Measurements from ENCODE around the gene SLC5A11.

The SLC5A11 gene

DNA sequence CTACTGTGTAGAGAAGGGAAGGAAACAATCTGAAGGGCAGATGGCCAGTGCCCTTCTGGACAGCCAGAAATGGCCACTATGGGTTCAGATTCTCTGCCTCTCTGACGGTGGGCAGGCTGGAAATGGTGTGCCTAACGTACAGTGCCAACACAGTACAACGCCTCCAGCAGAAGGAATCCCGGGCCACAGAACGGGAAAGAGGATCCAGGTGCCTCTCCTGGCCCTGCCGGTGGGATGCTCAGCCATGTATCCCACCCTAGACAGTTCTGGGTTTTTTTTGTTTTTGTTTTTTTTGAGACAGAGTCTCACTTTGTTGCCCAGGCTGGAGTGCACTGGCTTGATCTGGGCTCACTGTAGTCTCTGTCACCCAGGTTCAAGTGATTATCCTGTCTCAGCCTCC, 71.5 kb downstream of the SLC5A11 start:
- peaks cover 15% of the 10 kb centered on the region; the same call in 1 of the 2 replicates for H3K36me3 ChIP-seq (ENCODE audit: insufficient read depth, low read length)
- no peaks in the 10 kb centered on the region for H3K4me1 ChIP-seq (ENCODE audit: control insufficient read depth, insufficient read depth, low read length, unreplicated experiment)
- H3K79me2 ChIP-seq (ENCODE audit: control insufficient read depth, insufficient read depth, low read length, unreplicated experiment) = no peaks in the 10 kb centered on the region
- no peak overlapping the region for H2AFZ ChIP-seq (ENCODE audit: low read length, unreplicated experiment)
- no peaks in the 10 kb centered on the region for H3K27me3 ChIP-seq (ENCODE audit: insufficient read depth, low read length)
- H3K27ac ChIP-seq (ENCODE audit: low read depth, low read length) = no peak overlapping the region
- H3K4me3 ChIP-seq (ENCODE audit: low read depth, low read length) = no peak overlapping the region

DNA sequence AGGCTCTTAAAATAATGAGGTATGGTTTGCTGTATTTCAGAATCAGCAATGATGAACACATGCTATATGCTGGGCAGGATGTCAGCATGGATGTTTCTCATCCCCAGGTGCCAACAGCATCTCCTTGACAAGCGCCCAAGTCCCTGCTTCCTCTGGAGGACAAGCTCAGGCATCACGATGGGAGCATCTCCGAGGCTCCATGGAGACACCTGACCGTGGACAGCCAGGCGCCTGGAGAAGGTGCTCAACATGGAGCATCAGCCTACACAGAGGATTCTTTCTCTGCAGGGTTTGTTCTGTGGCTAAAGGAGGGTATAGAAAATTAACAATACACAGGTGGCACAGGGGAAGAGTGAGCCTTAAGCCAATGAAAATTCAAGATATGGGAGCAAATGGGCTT, 72.1 kb downstream of the SLC5A11 start:
- Histone ChIP-seq H2AFZ (ENCODE audit: low read length, unreplicated experiment) (no peak overlapping the region), H3K79me2 (ENCODE audit: control insufficient read depth, insufficient read depth, low read length, unreplicated experiment) (no peaks in the 10 kb centered on the region), H3K27me3 (ENCODE audit: insufficient read depth, low read length) (no peaks in the 10 kb centered on the region), H3K4me1 (ENCODE audit: control insufficient read depth, insufficient read depth, low read length, unreplicated experiment) (no peaks in the 10 kb centered on the region), H3K36me3 (ENCODE audit: insufficient read depth, low read length) (peaks cover 15% of the 10 kb centered on the region; the same call in 1 of the 2 replicates), H3K4me3 (ENCODE audit: low read depth, low read length) (no peak overlapping the region), H3K27ac (ENCODE audit: low read depth, low read length) (no peak overlapping the region)

DNA sequence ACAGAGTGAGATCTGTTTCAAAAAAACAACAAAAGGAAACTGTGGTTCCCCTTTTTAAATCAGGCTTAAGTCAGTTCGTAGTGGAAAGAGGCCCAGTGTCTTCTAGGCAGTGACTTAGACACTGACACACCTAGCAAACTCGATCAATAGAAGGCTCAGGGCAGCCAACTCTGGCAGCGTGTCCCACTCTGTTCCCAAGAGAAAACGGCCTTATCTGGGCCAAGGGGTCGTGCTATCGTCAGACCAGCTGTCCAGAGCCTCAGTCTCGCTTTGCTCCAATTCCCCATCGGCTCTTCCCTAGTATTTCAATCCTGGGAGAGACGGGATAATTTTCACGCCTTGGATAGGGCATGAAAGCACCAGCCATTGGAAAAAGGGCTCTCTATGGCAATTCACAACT, 72.9 kb downstream of the SLC5A11 start:
- Histone ChIP-seq H2AFZ (ENCODE audit: low read length, unreplicated experiment) (no peak overlapping the region), H3K4me3 (ENCODE audit: low read depth, low read length) (no peak overlapping the region), H3K79me2 (ENCODE audit: control insufficient read depth, insufficient read depth, low read length, unreplicated experiment) (no peaks in the 10 kb centered on the region), H3K27me3 (ENCODE audit: insufficient read depth, low read length) (no peaks in the 10 kb centered on the region), H3K27ac (ENCODE audit: low read depth, low read length) (no peak overlapping the region), H3K36me3 (ENCODE audit: insufficient read depth, low read length) (peaks cover 15% of the 10 kb centered on the region; the same call in 1 of the 2 replicates), H3K4me1 (ENCODE audit: control insufficient read depth, insufficient read depth, low read length, unreplicated experiment) (no peaks in the 10 kb centered on the region)

DNA sequence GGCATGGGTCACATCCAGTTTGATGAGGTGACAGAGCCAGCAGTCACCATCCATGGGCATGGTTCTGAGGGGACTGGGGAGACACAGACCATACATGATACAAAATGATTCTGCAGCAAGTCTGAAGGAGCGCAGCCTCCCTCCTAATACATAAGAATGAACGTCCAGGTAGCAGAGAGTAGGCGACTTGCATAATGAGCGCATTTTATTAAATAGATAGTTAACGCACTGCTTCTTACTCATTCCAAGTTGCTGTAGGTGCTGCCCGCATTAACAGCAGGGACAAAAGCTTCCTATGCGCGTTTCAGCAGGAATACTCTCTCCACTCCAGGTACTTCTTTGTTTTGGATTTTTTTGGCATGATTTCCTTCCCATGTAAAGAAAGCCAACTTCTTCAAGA, 73.8 kb downstream of the SLC5A11 start:
- Histone ChIP-seq H3K4me3 (ENCODE audit: low read depth, low read length) (no peak overlapping the region), H3K36me3 (ENCODE audit: insufficient read depth, low read length) (peaks cover 15% of the 10 kb centered on the region; the same call in 1 of the 2 replicates), H3K79me2 (ENCODE audit: control insufficient read depth, insufficient read depth, low read length, unreplicated experiment) (no peaks in the 10 kb centered on the region), H3K27me3 (ENCODE audit: insufficient read depth, low read length) (no peaks in the 10 kb centered on the region), H2AFZ (ENCODE audit: low read length, unreplicated experiment) (no peak overlapping the region), H3K27ac (ENCODE audit: low read depth, low read length) (no peak overlapping the region), H3K4me1 (ENCODE audit: control insufficient read depth, insufficient read depth, low read length, unreplicated experiment) (no peaks in the 10 kb centered on the region)

DNA sequence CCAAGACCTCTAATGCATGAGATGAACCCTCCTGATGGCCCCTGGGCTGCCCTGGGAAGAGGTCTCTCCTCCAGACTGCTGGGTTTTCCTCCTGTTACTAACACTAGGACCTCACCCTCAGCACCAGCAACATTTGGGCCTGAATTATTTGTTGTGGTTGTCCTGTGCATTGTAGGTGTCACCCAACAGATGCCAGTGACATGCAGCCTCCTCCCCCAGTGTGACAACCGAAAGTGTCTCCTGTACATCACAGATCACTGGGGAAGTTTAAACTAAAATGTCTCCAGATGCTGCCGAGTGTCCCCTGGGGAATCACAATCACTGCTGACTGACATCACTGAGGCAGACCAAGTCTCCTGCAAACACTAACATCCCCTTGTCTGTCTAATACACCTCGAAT, 74.8 kb downstream of the SLC5A11 start:
- Histone ChIP-seq H3K27ac (ENCODE audit: low read depth, low read length) (no peak overlapping the region), H3K4me1 (ENCODE audit: control insufficient read depth, insufficient read depth, low read length, unreplicated experiment) (no peaks in the 10 kb centered on the region), H3K36me3 (ENCODE audit: insufficient read depth, low read length) (peaks cover 15% of the 10 kb centered on the region; the same call in 1 of the 2 replicates), H3K27me3 (ENCODE audit: insufficient read depth, low read length) (no peaks in the 10 kb centered on the region), H3K4me3 (ENCODE audit: low read depth, low read length) (no peak overlapping the region), H2AFZ (ENCODE audit: low read length, unreplicated experiment) (no peak overlapping the region), H3K79me2 (ENCODE audit: control insufficient read depth, insufficient read depth, low read length, unreplicated experiment) (no peaks in the 10 kb centered on the region)

DNA sequence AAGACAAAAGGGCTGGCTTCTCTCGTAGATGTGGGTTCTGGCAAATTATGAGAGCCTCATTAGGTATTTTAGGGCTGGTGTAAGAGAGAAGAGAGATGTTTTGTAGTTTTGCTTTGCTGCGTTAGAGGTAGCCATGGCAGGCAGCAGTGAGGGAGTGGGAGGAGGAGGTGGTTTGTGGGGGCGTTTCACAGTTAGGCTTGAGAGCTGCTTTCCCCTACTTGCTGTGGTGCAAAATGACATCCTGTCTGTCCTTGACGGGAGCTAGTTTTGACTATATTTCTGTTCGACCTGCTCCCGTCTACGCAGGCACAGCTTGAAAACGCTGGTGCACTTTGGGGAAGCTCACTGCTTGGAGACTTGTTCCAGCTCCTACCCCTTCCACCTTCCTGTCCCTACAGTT, 75.5 kb downstream of the SLC5A11 start:
- Histone ChIP-seq H3K27me3 (ENCODE audit: insufficient read depth, low read length) (no peaks in the 10 kb centered on the region), H3K4me1 (ENCODE audit: control insufficient read depth, insufficient read depth, low read length, unreplicated experiment) (no peaks in the 10 kb centered on the region), H3K4me3 (ENCODE audit: low read depth, low read length) (no peak overlapping the region), H3K27ac (ENCODE audit: low read depth, low read length) (no peak overlapping the region), H2AFZ (ENCODE audit: low read length, unreplicated experiment) (no peak overlapping the region), H3K36me3 (ENCODE audit: insufficient read depth, low read length) (peaks cover 15% of the 10 kb centered on the region; the same call in 1 of the 2 replicates), H3K79me2 (ENCODE audit: control insufficient read depth, insufficient read depth, low read length, unreplicated experiment) (no peaks in the 10 kb centered on the region)

DNA sequence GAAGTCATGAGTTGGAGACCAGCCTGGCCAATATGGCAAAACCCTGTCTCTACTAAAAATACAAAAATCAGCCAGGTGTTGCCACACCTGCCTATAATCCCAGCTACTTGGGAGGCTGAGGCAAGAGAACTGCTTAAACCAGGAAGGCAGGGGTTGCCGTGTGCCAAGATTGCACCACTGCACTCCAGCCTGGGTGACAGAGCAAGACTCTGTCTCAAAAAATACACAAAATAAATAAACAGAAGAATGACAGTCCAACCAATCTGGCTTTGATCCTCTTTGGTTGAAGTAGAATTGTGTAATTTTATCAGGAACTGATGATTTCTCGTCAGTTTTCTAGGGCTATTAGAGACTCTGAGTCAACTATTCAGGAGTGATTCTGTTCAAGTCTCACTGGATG, 79.4 kb downstream of the SLC5A11 start:
- no peak overlapping the region for H2AFZ ChIP-seq (ENCODE audit: low read length, unreplicated experiment)
- H3K36me3 ChIP-seq (ENCODE audit: insufficient read depth, low read length) = peaks cover 19% of the 10 kb centered on the region; the same call in 1 of the 2 replicates
- H3K27me3 ChIP-seq (ENCODE audit: insufficient read depth, low read length) = no peaks in the 10 kb centered on the region
- H3K79me2 ChIP-seq (ENCODE audit: control insufficient read depth, insufficient read depth, low read length, unreplicated experiment) = no peaks in the 10 kb centered on the region
- H3K27ac ChIP-seq (ENCODE audit: low read depth, low read length) = no peak overlapping the region
- no peaks in the 10 kb centered on the region for H3K4me1 ChIP-seq (ENCODE audit: control insufficient read depth, insufficient read depth, low read length, unreplicated experiment)
- H3K4me3 ChIP-seq (ENCODE audit: low read depth, low read length) = no peak overlapping the region

DNA sequence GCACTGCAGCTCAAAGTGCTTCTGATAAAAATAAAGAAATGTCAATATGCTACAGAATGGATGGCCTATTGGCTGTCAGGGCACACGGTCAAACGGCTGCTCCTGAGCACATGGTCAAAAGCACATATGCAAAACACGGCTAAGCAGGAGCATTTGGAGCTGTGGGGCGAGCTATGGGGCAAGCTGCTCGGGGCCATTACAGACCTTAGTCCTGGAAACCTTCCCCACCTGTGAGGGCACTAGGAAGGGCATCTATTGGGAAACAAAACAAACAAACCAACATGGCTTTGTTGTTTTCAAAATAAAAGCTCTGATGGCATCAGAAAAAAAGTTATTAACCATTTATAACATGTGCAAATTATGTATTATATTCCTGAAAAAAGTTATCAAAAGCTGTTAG, 83.6 kb downstream of the SLC5A11 start:
- Histone ChIP-seq H3K4me3 (ENCODE audit: low read depth, low read length) (no peak overlapping the region), H3K27ac (ENCODE audit: low read depth, low read length) (no peak overlapping the region), H3K4me1 (ENCODE audit: control insufficient read depth, insufficient read depth, low read length, unreplicated experiment) (no peaks in the 10 kb centered on the region), H2AFZ (ENCODE audit: low read length, unreplicated experiment) (no peak overlapping the region), H3K27me3 (ENCODE audit: insufficient read depth, low read length) (no peaks in the 10 kb centered on the region), H3K79me2 (ENCODE audit: control insufficient read depth, insufficient read depth, low read length, unreplicated experiment) (no peaks in the 10 kb centered on the region), H3K36me3 (ENCODE audit: insufficient read depth, low read length) (0 out of 2 replicates have a peak, but pooled peaks cover 9% of the 10 kb centered on the region)

DNA sequence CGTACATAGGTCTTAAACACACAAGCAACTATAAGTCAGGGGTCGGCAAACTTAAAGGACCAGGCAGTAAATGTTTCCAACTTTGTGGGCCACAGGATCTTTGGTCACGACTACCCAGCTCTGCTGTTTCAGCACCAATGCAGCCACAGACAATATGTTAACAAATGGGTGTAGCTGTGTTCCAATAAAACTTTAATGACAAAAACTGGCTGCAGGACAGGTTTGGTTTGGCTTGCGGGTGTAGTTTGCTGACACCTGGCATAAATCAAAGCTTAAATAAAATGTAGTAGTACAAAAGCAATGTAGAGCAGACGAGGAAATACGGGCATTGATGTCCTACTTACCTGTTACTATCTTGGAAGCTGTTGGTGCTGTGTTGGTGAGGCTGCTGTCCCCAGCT, 84.7 kb downstream of the SLC5A11 start:
- no peaks in the 10 kb centered on the region for H3K27me3 ChIP-seq (ENCODE audit: insufficient read depth, low read length)
- no peak overlapping the region for H3K27ac ChIP-seq (ENCODE audit: low read depth, low read length)
- H3K4me1 ChIP-seq (ENCODE audit: control insufficient read depth, insufficient read depth, low read length, unreplicated experiment) = no peaks in the 10 kb centered on the region
- H3K79me2 ChIP-seq (ENCODE audit: control insufficient read depth, insufficient read depth, low read length, unreplicated experiment) = no peaks in the 10 kb centered on the region
- H3K4me3 ChIP-seq (ENCODE audit: low read depth, low read length) = no peak overlapping the region
- 0 out of 2 replicates have a peak, but pooled peaks cover 11% of the 10 kb centered on the region for H3K36me3 ChIP-seq (ENCODE audit: insufficient read depth, low read length)
- no peak overlapping the region for H2AFZ ChIP-seq (ENCODE audit: low read length, unreplicated experiment)

DNA sequence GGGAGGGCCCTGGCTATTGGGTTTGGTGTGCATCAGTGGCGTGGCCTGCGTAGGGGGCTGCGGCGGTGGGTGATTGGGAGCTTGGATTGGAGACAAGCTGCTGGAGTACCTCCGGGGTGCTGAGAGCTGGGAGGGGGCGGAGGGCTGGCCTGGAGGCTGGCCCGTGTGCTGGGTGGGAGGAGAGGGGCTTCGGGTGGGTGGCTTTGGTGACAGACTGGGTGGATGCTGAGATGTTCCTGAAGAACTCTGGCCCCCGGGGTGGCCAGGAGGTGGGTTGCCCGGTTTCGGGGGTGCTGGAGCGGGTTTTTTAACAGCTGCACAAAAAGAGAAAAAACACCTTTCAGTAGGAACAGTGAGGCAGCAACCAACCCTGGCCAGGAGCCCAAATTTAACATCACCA, 85.3 kb downstream of the SLC5A11 start:
- Histone ChIP-seq H3K4me1 (ENCODE audit: control insufficient read depth, insufficient read depth, low read length, unreplicated experiment) (no peaks in the 10 kb centered on the region), H3K27ac (ENCODE audit: low read depth, low read length) (no peak overlapping the region), H3K79me2 (ENCODE audit: control insufficient read depth, insufficient read depth, low read length, unreplicated experiment) (no peaks in the 10 kb centered on the region), H3K4me3 (ENCODE audit: low read depth, low read length) (no peak overlapping the region), H3K36me3 (ENCODE audit: insufficient read depth, low read length) (0 out of 2 replicates have a peak, but pooled peaks cover 14% of the 10 kb centered on the region), H3K27me3 (ENCODE audit: insufficient read depth, low read length) (no peaks in the 10 kb centered on the region), H2AFZ (ENCODE audit: low read length, unreplicated experiment) (no peak overlapping the region)

DNA sequence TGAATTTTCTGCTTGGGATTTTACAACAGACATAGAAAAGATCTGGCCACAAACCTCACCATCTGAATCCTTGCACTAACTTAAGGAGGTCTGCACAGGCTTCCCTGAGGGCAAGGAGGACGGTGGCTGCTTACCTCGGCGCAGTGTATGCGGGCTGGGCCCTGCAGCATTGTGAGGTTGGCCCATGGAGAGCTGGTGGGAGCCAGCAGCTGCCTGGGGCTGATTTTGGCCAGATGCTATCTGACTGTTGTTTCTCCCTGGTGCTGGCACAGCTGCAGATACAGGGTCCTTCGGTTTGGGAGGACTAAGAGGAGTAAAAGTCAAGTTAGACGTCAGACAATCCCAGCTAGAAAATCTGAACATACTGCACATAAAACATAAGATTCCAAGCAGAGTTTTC, 89.6 kb downstream of the SLC5A11 start:
- Histone ChIP-seq H3K4me1 (ENCODE audit: control insufficient read depth, insufficient read depth, low read length, unreplicated experiment) (no peaks in the 10 kb centered on the region), H3K27ac (ENCODE audit: low read depth, low read length) (no peak overlapping the region), H3K36me3 (ENCODE audit: insufficient read depth, low read length) (peaks cover 23% of the 10 kb centered on the region; the same call in 1 of the 2 replicates), H3K27me3 (ENCODE audit: insufficient read depth, low read length) (no peaks in the 10 kb centered on the region), H3K4me3 (ENCODE audit: low read depth, low read length) (no peak overlapping the region), H2AFZ (ENCODE audit: low read length, unreplicated experiment) (no peak overlapping the region), H3K79me2 (ENCODE audit: control insufficient read depth, insufficient read depth, low read length, unreplicated experiment) (no peaks in the 10 kb centered on the region)
